NCI-H524 (cell line): Measurements from ENCODE around the gene HTATSF1.
A peak's percentile ranks its signal among the peaks of the same experiment; 100 is the strongest.

Source experiments
- DNase-seq, 2 experiments: peaks; one replicate each; lab custom pipeline; 2025; lab: John Stamatoyannopoulos, UW

Gene HTATSF1, protein sequence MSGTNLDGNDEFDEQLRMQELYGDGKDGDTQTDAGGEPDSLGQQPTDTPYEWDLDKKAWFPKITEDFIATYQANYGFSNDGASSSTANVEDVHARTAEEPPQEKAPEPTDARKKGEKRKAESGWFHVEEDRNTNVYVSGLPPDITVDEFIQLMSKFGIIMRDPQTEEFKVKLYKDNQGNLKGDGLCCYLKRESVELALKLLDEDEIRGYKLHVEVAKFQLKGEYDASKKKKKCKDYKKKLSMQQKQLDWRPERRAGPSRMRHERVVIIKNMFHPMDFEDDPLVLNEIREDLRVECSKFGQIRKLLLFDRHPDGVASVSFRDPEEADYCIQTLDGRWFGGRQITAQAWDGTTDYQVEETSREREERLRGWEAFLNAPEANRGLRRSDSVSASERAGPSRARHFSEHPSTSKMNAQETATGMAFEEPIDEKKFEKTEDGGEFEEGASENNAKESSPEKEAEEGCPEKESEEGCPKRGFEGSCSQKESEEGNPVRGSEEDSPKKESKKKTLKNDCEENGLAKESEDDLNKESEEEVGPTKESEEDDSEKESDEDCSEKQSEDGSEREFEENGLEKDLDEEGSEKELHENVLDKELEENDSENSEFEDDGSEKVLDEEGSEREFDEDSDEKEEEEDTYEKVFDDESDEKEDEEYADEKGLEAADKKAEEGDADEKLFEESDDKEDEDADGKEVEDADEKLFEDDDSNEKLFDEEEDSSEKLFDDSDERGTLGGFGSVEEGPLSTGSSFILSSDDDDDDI

DNA sequence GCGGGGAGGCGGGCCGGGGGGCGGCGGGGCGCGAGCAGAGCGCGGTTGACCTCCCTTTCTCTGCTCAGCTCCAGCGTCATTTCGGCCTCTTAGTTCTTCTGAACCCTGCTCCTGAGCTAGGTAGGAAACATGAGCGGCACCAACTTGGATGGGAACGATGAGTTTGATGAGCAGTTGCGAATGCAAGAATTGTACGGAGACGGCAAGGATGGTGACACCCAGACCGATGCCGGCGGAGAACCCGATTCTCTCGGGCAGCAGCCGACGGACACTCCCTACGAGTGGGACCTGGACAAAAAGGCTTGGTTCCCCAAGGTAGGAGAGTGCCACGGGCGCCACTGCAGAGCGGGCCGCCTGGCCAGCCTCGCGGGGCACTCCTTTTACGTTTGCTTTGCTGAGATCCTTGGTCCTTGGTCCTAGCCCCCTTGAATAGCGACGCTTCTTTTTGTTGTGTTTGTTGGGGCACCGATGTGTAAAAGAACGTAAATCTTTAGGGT lies at the start of gene HTATSF1:
TSS of gene HTATSF1 (plus strand) at position 37 of the 497 bp plus-strand sequence. CDS start at position 130, 93 bp downstream.
- DNase-seq: peak; percentile 58 to 61

DNA sequence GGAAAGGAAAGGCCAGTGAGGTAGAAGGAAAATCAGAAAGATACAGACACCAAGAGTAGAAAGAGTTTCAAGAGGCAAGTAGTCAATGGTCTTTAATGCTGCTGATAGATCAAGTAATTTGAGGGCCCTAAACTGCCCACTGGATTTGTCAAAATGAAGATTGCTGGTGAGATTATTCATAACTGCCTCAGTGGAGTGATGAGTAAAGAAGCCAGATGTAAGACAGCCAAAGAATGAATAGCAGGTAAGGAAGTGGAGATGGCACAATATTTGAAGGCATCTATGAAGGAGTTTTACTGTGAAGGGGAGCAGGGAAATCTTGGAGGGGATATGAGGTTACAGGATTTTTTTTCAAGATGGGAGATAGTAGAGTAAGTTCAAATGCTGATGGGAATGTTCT lies 49.4 kb upstream of the HTATSF1 start:
- DNase-seq: no peak

DNA sequence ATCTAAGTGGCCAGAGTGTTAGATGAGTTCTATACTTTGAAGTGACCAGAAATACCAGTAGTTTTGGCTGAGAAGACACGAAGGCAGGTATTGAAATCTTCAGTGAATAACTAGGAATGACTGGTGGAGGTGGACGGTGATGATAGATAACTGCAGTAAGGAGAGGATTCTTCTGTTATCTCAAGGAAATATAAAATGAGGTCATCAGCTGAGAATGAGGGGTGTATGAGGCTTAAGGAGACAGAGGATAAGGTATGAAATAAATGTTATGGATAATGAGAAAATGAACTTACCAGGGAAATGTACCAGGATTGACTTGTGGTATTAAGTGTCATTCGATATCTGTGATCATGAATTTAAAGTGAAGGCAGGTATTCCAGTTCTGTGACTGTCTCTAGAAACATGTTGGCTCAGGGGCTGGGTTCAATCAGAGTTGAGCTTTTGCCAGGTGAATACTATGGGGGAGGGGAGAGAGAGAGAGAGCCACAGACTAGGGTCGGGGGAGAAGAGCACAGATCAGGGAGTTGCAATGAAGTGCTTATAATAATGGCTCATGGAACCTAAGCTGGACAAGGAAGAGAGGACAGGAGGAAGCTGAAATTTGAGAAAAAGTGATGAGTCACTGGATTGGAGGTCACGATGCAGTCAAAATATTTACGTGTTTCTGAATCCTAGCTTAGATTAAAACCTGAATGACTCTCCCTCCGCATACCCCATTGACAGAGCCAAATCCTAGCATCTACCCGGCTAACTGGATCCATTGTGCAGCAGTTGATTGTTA lies 47.2 kb upstream of the HTATSF1 start:
- DNase-seq: no peak

DNA sequence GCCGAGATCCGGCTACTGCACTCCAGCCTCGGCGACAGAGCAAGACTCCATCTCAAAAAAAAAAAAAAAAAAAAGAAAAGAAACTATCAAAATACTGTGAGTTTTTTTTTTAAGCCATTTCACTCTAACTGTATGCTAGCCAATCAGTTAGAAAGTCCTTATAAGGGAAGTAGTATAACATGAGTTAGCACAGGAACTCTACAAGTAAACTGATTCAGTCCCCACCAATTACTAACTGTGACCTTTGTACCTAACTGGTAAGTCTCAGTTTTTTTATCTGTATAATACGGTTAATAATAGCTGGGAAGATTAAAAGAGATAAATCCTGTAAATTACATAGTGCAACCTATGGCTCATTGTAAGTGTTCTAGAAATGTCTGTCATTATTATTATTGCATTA lies 44.8 kb upstream of the HTATSF1 start:
- no peak for DNase-seq

DNA sequence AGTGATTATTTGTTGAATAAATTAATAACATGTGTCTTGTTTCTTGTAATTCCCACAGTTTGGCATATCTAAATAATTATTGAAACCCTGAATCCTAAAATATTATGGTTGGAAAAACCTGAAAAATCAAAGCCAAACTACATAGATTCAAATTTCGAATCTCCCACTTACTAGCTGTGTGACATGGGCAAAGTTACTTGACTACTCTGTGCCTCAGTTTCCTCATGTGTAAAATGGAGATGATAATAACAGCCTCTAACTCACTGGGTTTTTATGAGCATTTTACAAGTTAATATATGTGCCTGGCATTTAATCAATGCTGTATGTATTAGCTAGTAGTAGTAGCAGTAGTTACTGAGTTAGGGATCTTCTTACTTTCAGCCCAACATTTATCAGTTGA lies 44.3 kb upstream of the HTATSF1 start:
- no peak for DNase-seq

DNA sequence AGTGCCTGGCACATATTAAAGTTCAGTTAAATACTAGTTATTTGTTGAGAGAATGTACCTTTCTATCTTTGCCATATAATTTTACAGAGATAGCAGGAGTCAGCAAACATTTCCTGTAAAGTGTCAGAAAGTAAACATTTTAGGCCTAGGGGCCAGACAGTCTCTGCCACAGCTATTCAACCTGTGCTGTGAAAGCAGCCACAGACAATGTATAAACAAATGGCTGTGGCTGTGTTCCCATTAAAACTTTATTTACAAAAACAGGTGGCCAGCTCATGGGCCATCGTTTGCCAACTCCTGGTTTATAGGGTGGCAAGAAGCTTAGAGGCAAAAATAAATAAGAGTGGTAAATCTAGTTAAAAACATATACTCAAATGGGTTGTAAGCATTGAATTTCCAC lies 43.6 kb upstream of the HTATSF1 start:
- no peak for DNase-seq

DNA sequence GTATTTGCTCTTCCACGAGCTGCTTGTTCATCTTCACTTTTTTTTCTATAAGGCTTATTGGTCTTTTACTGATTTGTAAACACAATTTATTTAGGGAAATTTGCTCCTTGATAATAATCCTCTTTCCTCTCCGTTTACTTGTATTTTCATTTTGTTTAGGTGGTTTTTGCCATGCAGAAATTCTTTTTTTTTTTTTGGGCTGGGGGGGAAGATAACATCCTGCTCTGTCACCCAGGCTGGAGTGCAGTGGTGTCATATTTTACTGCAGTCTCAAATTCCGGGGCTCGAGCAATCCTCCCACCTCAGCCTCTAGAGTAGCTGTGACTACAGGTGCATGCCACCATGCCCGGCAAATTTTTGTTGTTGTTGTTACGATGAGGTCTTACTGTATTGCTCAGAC lies 41.3 kb upstream of the HTATSF1 start:
- DNase-seq: peak in 1 of 2 experiments; percentile 1

DNA sequence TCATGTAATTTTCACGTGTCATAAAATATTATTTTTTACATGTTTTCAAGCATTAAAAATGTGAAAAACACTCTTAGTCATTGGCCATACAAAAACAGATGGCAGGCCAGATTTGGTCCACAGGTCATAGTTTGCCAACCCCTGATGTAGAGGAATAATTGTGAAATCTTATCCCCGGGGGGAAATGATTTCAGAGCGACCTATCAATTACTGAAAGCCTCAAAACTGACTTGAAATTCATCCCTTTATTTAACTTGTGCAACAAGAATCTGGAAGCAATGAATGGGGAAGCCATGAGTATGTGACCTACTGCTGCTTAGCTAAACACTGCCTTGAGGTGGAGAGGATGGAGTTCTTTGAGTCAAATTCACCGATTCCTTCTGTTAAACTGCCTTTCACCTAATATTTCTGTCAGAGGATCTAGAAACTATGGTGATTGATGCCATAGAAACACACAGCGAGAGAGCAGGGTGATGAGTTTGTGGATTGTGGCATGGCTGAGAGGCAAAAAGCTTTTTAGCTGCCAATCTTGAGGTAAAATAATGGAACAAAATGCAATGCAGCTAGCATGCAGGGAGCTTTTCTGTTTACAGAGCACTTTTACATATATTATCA lies 40.0 kb upstream of the HTATSF1 start:
- DNase-seq: peak; percentile 27 to 43

DNA sequence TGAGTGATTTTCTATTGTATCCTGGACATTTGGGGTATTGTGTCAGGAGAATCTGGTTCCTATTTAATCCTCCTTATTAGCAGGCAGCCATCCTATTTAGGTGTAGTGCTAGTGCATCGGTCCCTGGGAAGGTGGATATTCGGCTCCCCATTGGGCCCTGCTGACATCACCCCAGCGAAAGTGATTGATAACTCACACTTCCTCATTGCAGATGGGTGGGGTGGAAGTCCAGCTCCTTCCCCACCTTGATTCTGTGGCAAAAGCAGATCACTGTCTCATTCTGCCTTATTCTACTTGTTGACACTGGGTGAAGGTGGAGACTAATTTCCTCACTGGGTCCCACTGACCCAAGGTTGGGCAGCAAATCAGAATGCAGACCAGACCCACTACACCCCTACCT lies 32.8 kb upstream of the HTATSF1 start:
- DNase-seq: no peak

DNA sequence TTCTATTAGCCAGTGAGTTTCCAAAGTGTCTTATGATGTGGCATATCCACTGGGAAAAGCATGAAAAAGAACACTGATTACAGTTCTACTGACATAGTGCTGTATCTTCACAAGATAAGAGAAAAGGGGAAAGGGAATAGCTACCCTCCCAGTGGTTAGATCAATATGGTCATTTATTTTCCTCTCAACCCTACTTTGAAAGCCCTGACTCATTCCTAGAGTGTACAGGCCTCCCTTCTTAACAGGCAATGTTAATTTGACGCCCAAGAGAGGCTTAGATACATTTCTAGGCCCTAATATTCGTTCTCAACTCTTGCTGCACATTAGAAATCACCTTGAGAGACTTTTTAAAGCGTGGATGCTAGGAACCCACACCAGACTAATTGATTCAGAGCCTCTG lies 30.1 kb upstream of the HTATSF1 start:
- DNase-seq: no peak

DNA sequence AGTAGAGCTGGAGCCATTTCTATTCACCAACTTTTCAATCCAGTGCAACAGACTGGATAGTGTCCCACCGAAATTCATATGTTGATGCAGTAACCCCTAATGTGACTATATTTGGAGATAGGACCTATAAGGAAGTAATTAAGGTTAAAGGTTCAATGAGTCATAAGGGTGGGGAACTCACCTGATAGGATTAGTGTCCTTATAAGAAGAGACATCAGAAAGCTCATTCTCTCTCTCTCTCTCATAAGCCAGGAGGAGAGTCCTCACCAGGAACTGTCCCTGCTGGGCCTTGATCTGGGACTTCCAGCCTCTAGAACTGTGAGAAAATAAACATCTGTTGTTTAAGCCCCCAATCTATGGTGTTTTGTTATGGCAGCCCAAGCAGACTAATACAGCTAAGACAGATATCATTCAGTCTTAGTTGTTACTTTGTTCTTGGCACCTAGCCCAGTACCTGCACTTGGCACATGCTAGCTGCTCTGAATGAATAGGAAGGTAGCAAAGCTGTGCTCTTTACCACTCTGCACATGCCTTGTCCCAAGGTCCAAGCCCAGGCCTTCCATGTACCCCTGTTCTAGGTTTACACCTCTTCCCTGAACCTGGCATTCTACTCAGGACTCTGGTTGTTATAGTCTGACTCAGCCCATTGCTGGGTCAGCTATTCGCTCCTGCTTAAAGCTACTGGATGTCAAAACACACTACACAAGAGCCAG lies 28.8 kb upstream of the HTATSF1 start:
- peak in 1 of 2 experiments; percentile 6 for DNase-seq

DNA sequence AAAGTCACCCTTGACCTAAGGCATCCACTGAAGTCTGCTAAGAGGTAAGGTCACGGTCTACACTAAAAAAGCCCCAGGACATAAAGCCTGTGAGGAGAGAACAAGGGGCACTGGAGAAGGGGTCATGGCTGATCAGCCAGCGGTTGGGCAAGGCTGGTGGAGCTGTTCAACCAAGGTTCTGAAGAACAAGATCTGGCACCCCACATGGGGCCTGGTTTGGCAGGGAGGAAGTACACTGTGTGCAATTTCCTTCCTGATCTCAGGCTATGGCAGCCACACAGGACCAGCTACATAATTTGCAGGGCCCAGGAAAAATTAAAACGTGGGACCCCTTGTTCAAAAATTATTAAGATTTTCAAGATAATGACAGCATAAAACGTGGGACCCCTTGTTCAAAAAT lies 23.7 kb upstream of the HTATSF1 start:
- DNase-seq: no peak

DNA sequence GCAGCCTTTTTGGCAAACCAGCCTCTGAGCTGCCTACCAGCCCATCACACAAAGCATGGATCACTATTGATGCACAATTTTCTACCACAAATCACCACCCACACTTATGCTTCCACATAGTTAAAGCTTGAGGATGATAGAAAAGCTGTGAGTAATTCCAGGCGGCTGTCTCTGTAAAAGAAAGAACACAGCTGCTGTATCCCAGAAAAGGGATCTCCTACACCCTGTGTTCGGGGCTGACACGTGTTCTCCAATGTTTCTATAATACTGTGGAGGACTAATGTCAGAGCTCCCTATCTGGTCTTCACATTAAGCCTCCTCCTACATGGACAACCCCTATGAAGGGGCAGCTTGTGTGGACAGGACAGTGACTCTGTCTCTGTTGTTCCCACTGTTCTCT lies 22.2 kb upstream of the HTATSF1 start:
- DNase-seq: no peak

DNA sequence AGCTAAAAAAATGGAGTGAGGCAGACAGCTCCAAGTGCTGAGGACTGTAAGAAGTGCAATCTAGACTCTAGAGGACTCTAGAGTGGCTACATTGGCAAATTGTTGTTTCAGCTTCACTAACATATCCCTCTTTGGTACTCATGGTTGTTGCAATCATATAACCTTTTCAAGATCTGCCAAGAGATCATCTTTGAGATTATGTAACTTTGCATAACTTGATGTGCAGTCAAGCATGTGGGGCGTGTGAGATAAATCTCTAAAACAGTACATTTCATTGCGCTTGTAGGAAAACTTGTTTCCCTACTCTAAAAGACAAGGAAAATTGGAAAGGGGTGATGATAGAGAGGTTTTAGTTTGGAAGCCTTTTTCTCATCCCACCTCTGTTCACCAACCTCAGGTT lies 20.9 kb upstream of the HTATSF1 start:
- DNase-seq: no peak

DNA sequence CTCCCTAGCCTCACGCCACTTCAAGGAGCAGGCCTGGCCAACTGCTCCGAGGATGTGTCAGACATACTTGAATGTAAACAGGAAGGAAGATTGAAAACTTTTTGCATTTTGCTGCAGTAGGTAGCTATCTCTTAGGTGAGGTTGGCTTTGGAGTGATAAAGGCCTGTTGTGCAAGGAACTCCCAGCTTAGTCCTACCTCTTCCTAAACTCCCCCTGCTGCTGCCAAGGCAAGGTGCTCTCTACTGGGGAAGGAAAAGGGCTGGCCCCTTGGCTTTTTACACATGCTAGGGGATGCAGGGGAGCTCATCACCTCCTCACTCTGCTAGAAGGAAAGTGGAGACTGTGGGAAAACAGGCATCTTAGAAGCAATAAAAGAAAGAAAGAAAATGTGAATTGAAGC lies 20.4 kb upstream of the HTATSF1 start:
- peak in 1 of 2 experiments; percentile 26 for DNase-seq

DNA sequence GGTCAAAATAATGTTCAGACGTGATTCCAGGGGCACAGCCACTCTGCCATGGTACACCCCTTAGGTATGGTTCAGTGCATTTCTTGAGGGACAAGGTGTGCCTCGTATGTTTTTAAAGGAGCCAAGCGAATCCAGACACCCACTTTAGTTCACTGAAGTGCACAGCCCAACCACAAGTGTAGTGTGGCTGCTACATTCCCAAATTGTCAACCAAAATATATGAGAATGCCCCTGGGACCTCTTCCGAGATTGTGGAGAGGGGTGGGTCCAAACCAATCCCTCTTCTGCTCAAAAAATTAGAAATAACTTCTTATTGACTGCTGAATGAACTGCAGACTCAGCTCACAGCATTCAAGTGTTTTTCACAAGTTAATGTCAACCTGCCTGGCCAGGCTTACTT lies 17.0 kb upstream of the HTATSF1 start:
- no peak for DNase-seq

DNA sequence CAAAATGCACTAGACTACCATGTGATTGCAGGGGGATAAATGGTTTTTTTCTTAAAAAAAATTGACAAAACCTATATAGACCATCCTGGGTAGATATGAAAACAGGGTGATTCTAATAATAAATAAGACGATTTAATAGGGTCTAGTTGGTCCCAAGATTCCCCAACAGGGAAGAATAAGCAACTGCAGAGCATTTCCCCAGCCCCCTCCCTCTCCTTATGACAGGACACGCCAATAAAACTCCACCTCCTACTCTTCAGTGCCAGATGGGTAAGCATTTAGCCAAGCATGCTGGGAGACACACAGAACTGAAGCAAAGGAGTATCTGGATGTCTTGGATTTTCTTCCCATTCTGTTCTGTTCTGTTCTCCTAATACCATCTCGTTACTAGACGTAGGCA lies 9.7 kb upstream of the HTATSF1 start, which contains the start of gene BRS3:
TSS of gene BRS3 (plus strand) at position 301 of the 400 bp plus-strand sequence. CDS start 168 bp downstream, outside the sequence.
- peak in 1 of 2 experiments; percentile 28 for DNase-seq

DNA sequence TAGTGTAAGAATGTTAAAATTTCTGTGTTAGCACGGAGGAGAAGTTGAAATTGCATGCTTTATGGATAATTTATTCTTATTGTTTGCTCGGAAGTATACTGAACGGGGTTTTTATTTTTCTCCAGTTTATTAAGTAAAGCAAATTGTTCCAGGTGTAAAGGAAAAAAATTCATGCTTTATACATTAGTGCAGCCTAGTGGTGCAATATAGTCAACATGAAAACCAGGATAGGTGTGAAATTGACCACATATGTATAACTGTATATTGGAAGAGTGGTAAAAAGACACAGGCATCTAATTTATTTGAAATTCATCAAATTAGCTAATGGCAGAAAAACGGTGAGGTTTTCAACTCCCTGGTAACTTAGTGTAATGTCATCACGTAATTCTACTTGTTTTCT lies 8.7 kb upstream of the HTATSF1 start:
- peak in 1 of 2 experiments; percentile 8 for DNase-seq

DNA sequence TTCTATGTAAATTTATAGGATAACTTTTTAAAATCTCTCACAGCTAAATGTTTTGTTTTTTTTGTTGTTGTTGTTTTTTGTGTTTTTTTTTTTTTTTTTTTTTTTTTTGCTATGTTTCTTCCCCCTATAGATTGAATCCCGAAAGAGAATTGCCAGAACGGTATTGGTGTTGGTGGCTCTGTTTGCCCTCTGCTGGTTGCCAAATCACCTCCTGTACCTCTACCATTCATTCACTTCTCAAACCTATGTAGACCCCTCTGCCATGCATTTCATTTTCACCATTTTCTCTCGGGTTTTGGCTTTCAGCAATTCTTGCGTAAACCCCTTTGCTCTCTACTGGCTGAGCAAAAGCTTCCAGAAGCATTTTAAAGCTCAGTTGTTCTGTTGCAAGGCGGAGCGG lies 5.6 kb upstream of the HTATSF1 start:
- no peak for DNase-seq

DNA sequence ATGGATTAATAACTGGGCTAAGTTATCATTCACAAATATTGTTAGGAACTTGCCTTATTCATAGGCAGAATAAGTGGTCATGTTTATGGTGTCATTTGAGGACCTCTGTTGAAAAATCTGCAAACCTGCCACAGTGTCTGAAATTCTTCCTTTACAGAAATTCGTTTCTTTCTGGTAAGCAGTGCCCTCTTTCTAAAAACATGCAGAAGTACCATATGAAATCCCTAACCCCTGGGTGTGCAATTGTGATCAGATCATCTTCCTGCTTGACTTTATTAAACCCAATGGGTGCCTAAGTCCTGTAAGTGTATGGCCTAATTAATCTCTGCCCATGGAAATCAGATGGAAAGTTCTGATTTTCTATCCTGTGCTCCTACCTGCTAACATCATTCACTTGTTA lies 4.4 kb upstream of the HTATSF1 start:
- DNase-seq: no peak

DNA sequence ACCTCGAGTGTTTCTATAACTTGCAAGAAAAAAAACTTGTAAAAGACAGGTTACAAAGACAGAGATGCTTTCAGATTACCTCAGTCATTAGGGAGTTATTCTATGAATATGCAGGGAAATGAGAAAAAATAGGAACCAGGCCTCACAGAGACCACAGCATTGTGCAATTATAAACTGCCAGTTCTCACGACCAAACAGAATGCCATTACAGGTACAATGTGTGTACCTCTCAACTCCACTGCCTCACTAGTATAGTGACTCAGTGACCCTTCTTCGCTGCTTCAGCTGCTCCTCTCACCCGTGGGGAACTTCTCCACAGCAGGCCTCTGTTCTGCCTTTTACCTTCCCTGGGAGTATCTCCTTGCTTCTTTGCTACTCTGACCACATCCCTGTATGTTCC lies 2.3 kb upstream of the HTATSF1 start:
- DNase-seq: no peak
